Tibial nerve (tissue), 4 donors: ENCODE measurements around the gene CAMSAP1. TPM values are rescaled to one million over a fixed set of nuclear protein-coding genes. Genes with fewer than 3 reads are reported as not detected.

ENCODE experiments used
- DNase-seq, 2 donors: peaks; one replicate each; pipeline ENCODE4 v3.0.0-alpha.2; 2019; ENCODE audit warnings: low spot score in 2 of 2
- H3K27ac ChIP-seq, 4 donors: fragments of 200-600 bp; sonication (generic) in 3 of 4; one replicate each; pipeline ENCODE4 v1.5.1; 2017 to 2019; ENCODE audit warnings: mild to moderate bottlenecking in 1 of 4
- H3K27me3 ChIP-seq, 2 donors: fragments of 200-600 bp; sonication (generic) in 1 of 2; one replicate each; pipeline versions ENCODE4 v1.5.1 to v1.6.0; 2017 to 2019
- H3K36me3 ChIP-seq, 3 donors: fragments of 200-600 bp; sonication (generic); one replicate each; pipeline ENCODE4 v1.5.1; 2018 to 2019
- H3K4me1 ChIP-seq, 4 donors: fragments of 200-600 bp; sonication (generic) in 3 of 4; one replicate each; pipeline ENCODE4 v1.5.1; 2017 to 2019
- H3K4me3 ChIP-seq, 4 donors: fragments of 200-600 bp; sonication (generic) in 3 of 4; one replicate each; pipeline ENCODE4 v1.5.1; 2017 to 2019; ENCODE audit warnings: mild to moderate bottlenecking in 1 of 4, moderate library complexity in 1 of 4
- H3K9me3 ChIP-seq, 4 donors: fragments of 200-600 bp; sonication (generic) in 3 of 4; one replicate each; pipeline ENCODE4 v1.5.1; 2017 to 2019
- EP300 ChIP-seq, 2 donors: sonication (generic); formaldehyde crosslinking; IDR thresholded peaks; one replicate each; pipeline ENCODE4 v1.6.1; 2017; ENCODE audit warnings: antibody characterized with exemption in 2 of 2, mild to moderate bottlenecking in 1 of 2
- POLR2A ChIP-seq, 2 donors: fragments of 450-650 bp; IDR thresholded peaks; one replicate each; pipeline ENCODE4 v1.6.1; 2017; ENCODE audit warnings: antibody characterized with exemption in 2 of 2, mild to moderate bottlenecking in 2 of 2, moderate library complexity in 2 of 2
- WGBS, 2 donors: methylation state at CpG; one replicate each; pipeline ENCODE4 v1.1.5; 2018; 5-methylcytosine and 5-hydroxymethylcytosine counted together
- total RNA-seq, 4 donors: library from RNA; depleted of rRNA; stranded (reverse); fragments of >200 nt; gene quantifications; one replicate each; pipeline ENCODE4 v1.1.0, GENCODE V29; 2016
- TF ChIP-seq, protein P1 (sequence below), 5 experiments: fragments of 200-600 bp in 3 of 5; fragments of 450-650 bp in 2 of 5; sonication (generic) in 3 of 5; IDR thresholded peaks; one replicate each; pipeline ENCODE4 v1.5.1; 2016 to 2019; ENCODE audit warnings: antibody characterized with exemption in 5 of 5, mild to moderate bottlenecking in 3 of 5, moderate library complexity in 2 of 5

CAMSAP1 gene
- total RNA-seq, 4 donors from 2014 or later: 27.6 to 40.8 (median 35.7) TPM

DNA sequence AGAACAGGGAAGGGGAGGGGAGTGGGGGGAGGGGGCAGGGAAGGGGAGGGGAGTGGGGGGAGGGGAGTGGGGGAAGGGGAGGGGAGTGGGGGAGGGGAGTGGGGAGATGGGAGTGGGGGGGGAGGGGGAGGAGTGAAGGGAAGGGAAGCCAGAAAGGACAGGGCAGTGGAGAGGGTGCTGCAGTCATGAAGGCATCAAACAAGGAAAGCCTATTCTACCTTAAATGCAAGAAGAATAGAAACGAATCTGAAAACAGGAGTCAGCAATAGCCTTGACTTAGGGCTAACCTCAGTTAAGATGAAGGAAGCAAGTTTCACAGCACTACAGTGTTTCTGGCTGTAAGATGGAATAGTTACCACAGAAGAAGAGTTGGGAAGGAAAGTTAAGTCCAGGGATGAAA lies 59.5 kb downstream of the CAMSAP1 start:
- Histone ChIP-seq H3K4me3 (no peak overlapping the region), H3K27me3 (no peaks in the 10 kb centered on the region)
- WGBS, 2 donors: 24 to 29% methylated on average over 1 of the region's 1 CpG

DNA sequence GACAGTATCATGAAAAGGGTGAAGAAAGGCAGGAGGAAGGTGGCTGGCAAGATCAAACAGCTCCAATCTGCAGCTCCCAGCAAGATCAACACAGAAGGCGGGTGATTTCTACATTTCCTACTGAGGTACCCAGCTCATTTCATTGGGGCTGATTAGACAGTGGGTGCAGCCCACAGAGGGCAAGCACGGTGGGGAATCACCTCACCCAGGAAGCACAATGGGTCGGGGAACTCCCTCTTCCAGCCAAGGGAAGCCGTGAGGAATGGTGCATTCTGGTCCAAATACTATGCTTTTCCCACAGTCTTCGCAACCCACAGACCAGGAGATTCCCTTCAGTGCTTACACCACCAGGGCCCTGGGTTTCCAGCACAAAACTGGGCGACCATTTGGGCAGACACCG lies 66.8 kb downstream of the CAMSAP1 start:
- no peak for DNase-seq
- WGBS, 2 donors: 92 to 96% methylated on average over 7 of the region's 7 CpGs
- TF ChIP-seq POLR2A (IDR thresholded peaks at IDR 0.05): no peak
- TF ChIP-seq, protein P1, sequence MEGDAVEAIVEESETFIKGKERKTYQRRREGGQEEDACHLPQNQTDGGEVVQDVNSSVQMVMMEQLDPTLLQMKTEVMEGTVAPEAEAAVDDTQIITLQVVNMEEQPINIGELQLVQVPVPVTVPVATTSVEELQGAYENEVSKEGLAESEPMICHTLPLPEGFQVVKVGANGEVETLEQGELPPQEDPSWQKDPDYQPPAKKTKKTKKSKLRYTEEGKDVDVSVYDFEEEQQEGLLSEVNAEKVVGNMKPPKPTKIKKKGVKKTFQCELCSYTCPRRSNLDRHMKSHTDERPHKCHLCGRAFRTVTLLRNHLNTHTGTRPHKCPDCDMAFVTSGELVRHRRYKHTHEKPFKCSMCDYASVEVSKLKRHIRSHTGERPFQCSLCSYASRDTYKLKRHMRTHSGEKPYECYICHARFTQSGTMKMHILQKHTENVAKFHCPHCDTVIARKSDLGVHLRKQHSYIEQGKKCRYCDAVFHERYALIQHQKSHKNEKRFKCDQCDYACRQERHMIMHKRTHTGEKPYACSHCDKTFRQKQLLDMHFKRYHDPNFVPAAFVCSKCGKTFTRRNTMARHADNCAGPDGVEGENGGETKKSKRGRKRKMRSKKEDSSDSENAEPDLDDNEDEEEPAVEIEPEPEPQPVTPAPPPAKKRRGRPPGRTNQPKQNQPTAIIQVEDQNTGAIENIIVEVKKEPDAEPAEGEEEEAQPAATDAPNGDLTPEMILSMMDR (IDR thresholded peaks at IDR 0.05): no peak
- TF ChIP-seq EP300 (IDR thresholded peaks at IDR 0.05): no peak
- Histone ChIP-seq H3K4me1 (no peaks in the 10 kb centered on the region), H3K9me3 (peaks cover 0 to 17% (median 7%) of the 10 kb centered on the region in 4 donors), H3K36me3 (peaks cover 0 to 48% (median 0%) of the 10 kb centered on the region in 3 donors), H3K27ac (no peak overlapping the region), H3K27me3 (no peaks in the 10 kb centered on the region), H3K4me3 (no peak overlapping the region)

More for the DNA sequence above, 59.5 kb downstream of the CAMSAP1 start:
- Histone ChIP-seq H3K36me3 (peaks cover 0 to 74% (median 0%) of the 10 kb centered on the region in 3 donors), H3K4me1 (no peaks in the 10 kb centered on the region), H3K9me3 (peaks cover 0 to 19% (median 9%) of the 10 kb centered on the region in 4 donors), H3K27ac (no peak overlapping the region)
- TF ChIP-seq EP300 (IDR thresholded peaks at IDR 0.05) (no peak), POLR2A (IDR thresholded peaks at IDR 0.05) (no peak)
- TF ChIP-seq, protein P1 (IDR thresholded peaks at IDR 0.05): no peak
- DNase-seq: no peak

DNA sequence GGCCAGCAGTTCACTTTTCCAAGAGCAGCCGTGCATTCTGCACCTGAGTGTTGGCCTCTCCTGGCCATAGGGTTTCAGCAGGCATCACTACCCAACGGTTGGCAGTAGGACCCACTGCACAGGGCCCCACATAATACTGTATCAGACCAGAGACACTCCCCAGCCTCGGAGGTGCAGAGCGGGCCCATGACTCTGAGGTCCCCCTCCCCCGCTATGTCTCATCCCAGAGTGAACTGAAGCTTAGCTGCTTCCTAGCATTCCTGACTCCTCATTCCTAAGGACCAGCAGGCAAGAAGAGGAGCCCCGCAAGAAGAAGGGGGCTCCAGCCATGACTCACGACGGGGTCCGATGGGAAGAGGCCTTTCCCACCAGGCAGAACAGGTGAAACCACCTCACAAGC lies 67.2 kb downstream of the CAMSAP1 start:
- Histone ChIP-seq H3K4me1 (no peaks in the 10 kb centered on the region), H3K4me3 (no peak overlapping the region), H3K9me3 (peaks cover 0 to 12% (median 5%) of the 10 kb centered on the region in 4 donors), H3K36me3 (peaks cover 0 to 48% (median 0%) of the 10 kb centered on the region in 3 donors), H3K27me3 (no peaks in the 10 kb centered on the region), H3K27ac (no peak overlapping the region)
- DNase-seq: no peak
- TF ChIP-seq EP300 (IDR thresholded peaks at IDR 0.05) (no peak), POLR2A (IDR thresholded peaks at IDR 0.05) (no peak)
- TF ChIP-seq, protein P1 (IDR thresholded peaks at IDR 0.05): no peak
- WGBS, 2 donors: 96 to 99% methylated on average over 8 to 9 of the region's 9 CpGs

DNA sequence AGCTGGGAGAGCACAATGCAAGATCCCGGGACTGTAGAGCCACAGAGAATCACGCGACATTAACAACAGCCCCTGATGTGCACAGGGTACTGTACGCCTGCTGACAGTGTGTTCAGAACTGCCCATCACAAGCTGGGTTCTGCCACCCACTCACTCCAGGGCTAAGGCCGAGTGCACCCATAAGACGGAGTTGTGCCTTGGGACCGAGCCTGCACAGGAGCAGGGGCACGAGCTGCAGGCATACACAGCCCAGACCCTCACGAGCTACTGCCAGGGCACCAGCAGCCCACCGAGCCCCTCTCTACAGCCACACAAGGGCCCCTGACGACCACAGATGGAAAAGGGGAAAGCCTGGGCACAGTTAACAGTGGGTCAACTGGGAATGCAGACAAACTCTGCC lies 67.8 kb downstream of the CAMSAP1 start:
- TF ChIP-seq, protein P1 (IDR thresholded peaks at IDR 0.05): no peak
- no peak for TF ChIP-seq POLR2A (IDR thresholded peaks at IDR 0.05)
- TF ChIP-seq EP300 (IDR thresholded peaks at IDR 0.05): no peak
- H3K9me3 ChIP-seq: peaks cover 0 to 6% (median 3%) of the 10 kb centered on the region in 4 donors
- DNase-seq: no peak

DNA sequence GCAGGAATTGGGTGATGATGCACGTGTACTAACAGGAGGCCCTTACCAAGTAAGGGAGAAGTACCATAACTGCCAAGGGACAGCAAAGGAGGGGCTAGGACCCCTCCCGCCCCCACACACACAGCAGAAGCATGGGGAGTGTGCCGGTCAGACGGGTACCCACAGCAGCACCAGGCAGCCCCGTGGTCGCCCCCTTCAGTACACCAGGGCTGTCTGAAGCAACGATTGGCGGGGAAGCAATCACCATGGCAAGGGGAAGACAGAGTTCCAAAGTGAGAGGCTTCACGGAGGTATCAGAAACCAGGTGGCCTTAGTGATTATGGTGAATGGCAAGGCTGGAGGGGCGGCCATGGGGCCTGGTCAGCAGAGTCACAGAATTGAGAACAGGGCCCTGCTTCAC lies 72.2 kb downstream of the CAMSAP1 start:
- no peak for DNase-seq
- H3K27me3 ChIP-seq: no peaks in the 10 kb centered on the region
- H3K27ac ChIP-seq: no peak overlapping the region
- H3K4me1 ChIP-seq: no peaks in the 10 kb centered on the region
- 88 to 92% methylated on average over 10 of the region's 10 CpGs for WGBS, 2 donors
- no peak overlapping the region for H3K4me3 ChIP-seq
- H3K36me3 ChIP-seq: peaks cover 0 to 45% (median 0%) of the 10 kb centered on the region in 3 donors
- no peaks in the 10 kb centered on the region for H3K9me3 ChIP-seq
- TF ChIP-seq, protein P1 (IDR thresholded peaks at IDR 0.05): no peak
- TF ChIP-seq POLR2A (IDR thresholded peaks at IDR 0.05) (no peak), EP300 (IDR thresholded peaks at IDR 0.05) (no peak)

More for the DNA sequence above, 67.8 kb downstream of the CAMSAP1 start:
- H3K36me3 ChIP-seq: peaks cover 0 to 48% (median 0%) of the 10 kb centered on the region in 3 donors
- WGBS, 2 donors: 97 to 98% methylated on average over 9 to 10 of the region's 11 CpGs
- H3K4me3 ChIP-seq: no peak overlapping the region
- H3K27ac ChIP-seq: no peak overlapping the region
- H3K27me3 ChIP-seq: no peaks in the 10 kb centered on the region
- H3K4me1 ChIP-seq: no peaks in the 10 kb centered on the region
